HG03520 (cell line): ENCODE measurements around the gene GNG3.
A peak's percentile ranks its signal among the peaks of the same experiment; 100 is the strongest.
"Not testable (repeated sequence)": the region's sequence is repeated elsewhere in the genome, so short reads cannot be mapped to it uniquely, and the experiment has no call there.

Experiments
- ATAC-seq: cut with Tn5 transposase; IDR thresholded peaks from one replicate; pipeline ENCODE4 v1.9.1; 2021; ENCODE audit warnings: mild to moderate bottlenecking, moderate library complexity; ENCODE audit not compliant: unreplicated experiment

GNG3 gene

DNA sequence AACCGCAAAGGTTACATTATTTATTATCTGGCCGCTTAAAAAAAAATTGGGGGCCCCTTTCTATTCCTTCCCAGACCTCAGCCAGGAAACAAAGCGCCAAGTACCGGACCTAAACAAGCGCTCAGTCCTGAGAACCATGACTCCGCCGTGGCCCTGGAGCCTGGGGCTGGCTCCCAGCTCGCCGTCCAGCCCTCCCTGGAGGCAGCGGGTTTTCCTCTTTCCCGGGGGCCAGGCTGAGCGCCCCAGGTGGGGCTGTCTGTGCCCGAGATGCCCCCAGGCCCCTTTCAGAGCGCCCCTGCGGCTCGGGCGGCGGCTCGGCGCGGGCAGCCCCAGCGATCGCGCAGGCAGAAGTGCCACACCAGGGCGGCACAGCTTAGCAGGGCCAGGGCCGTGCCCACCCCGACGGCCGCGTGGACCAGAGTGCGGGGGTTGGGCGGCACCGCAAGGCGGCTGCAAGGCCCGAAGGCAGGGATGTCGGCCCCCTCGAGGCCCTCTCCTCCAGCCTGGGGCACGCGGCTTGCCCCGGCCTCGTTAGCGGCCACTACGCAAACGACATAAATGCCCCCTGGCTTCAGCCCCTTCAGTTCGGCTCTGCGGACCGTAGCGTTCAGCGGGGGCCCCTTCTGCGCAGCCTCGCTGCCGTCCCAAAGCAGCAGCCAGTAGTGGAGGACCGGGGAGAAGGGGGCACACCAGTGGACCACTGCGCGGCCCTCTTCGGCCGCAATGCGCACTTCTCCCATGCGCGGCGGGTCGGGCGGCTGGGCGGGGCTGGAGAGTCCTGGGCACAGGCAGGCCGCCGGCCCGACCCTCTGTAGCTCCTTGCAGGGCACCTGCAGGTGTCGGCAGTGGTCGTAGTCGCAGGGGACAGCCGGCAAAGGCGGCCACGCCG lies 19.7 kb upstream of the GNG3 start:
- ATAC-seq = no peak

DNA sequence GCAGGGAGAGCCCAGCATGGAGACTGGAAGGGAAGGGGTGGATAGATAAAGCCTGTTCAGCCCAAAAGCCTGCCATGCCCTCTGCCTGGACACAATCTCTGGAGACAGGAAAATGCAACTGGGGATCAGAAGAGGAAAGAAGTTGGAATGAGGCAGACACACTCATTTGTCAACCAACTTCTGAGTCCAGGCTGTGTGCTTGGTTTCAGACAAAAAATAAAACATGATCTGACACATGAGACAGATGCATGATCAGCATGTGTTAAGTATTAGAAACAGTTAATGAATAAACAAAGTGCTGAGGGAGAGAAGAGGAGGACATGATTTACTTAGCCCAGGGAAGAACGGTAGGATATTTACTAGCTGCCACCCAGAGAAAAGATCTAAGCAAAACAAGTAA lies 19.0 kb upstream of the GNG3 start:
- ATAC-seq = no peak

DNA sequence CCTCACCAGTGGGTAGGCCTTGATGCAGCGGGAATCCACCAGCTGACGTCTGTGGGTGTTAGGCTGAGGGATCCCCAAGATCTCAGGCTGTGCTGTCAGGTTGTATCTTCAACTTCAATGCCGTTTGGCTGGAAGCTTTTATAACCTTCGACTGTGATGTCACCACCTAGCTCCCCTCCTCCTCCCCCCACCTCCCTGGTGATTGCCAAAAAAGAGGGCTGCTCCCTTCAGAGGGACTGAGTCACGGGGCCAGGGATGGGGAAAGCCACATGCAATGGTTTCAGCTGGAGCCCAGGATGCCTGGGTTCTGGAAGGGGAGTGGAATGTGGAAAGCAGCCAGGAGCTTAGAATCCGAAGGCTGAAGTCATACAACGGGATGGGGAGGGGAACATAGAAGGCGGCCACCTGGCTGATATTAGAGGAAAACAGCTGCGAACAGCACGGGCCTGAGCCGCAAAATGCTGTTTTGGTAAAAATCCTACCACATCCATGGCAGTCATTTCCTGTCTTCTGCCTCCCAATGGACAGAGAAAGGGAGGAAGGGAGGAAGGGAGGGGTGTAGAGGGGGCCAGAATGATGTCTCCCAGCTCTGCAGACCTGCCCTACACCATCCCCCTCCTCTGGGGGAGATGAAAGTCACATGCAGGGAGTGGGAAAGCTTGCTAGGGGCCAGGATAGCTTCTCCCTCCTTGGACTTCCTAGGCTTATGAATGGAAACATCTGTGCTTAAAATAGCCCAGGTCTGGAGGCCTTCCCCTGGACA lies 17.9 kb upstream of the GNG3 start, which contains the start of gene LRRN4CL:
LRRN4CL (minus strand) TSS at position 110 of the 763 bp plus-strand sequence. CDS start 1,022 bp downstream, outside the sequence.
- ATAC-seq = no peak

DNA sequence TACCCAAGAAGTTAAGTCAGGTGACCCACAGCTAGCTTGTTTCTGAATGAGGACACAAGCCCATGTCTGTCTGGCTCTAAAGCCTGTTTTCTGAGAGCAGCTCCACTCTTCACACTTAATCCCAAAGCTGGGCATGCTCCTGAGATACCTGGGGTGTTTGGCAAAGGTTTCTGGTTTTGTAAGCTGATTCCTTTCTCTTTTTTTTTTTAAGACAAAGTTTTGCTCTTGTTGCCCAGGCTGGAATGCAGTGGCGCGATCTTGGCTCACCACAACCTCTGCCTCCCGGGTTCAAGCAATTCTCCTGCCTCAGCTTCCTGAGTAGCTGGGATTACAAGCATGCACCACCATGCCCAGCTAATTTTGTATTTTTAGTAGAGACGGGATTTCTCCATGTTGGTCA lies 13.9 kb upstream of the GNG3 start:
- not testable (repeated sequence) for ATAC-seq

GRCh38 chr11:62694455-62695167 lies 12.9 kb upstream of the GNG3 start:
- no peak for ATAC-seq

- no peak for ATAC-seq
These were observed 5.2 kb upstream of the GNG3 start for GRCh38 chr11:62702246-62702645.

GRCh38 chr11:62703921-62704320 lies 3.6 kb upstream of the GNG3 start:
- not testable (repeated sequence) for ATAC-seq

DNA sequence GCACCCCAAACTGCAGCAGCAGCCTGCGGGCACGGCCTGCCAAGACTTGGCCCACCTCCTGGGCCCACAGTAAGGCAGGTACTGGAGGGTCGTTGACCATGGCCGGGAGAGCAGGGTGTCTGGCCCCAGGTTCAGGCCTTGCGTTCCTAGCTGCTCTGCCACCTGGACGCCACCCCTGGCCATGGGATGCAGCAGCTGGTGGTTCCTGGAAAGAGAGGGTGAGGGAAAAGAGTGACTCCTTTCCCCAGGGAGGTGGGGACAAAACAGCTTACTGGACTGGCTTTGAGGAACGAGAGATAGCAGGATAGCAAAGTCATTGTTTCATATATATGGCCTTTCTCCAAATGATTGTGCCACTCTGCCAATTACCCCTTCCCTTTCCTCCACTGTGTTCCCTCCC lies 2.1 kb upstream of the GNG3 start:
- no peak for ATAC-seq

DNA sequence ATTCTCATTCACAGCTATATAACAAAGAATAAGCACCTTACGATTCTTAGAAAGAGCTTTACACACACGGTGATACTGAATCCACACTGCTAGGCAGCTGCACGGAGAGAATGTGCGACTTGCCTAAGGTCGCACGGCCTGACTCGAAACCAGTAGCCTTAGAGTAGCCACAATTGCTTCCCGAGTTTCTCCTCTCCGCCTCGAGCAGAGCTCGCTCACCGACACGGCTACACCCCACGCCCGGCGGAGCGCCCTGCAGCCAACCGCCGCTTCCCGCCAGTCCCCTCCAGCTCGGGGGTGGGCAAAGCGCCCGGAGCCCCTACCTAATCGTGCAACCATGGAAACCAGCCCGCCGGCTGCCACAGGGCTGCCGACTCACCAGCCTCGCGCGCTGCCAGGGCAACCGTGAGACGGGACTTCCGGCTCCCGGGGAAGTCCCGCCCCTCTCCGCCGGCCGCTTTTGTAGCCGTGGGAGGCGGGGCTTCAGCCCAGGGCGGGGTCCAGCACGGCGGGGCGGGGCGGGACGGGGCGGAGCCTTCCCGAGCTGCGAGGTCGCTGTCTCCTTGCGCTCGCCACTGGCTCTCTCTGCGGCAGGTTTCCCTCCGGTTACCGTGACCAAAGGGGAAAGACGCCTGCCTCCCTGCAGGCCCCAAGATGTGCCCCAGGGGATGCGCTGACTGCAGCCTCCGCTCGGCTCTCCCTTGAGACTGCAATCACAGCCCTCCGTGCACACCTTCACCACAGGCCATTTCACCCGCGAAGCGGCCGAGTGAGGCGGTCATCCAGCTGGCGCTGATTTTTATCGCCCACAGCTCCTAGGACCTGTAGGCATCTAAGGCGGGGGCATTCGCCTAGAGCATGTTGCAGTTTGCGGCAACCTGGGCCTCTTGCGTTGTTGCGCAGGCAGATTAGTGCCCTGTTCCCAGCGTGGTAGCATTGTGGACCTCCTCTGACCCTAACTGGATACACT lies 1.3 kb upstream of the GNG3 start:
- peak; percentile 52 for ATAC-seq

DNA sequence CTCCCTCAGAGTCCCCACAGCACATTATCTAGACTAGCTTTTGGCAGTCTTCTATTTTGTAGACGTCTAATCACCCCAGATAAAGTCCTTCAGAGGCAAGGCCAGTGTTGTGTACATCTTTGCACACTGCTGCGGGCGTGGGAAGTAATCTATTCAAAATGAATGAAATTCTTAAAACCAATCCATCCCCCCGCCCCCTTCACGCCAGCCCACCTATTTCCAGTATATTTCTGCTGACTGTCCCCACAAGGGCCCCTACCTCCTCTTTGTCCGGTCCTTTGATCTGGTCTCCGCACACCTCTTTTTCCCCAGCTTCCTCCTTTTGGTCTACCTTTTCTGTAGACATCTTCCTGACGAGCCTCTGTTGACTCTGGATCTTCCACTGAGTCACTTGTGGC lies 627 bp upstream of the GNG3 start:
- ATAC-seq = no peak

DNA sequence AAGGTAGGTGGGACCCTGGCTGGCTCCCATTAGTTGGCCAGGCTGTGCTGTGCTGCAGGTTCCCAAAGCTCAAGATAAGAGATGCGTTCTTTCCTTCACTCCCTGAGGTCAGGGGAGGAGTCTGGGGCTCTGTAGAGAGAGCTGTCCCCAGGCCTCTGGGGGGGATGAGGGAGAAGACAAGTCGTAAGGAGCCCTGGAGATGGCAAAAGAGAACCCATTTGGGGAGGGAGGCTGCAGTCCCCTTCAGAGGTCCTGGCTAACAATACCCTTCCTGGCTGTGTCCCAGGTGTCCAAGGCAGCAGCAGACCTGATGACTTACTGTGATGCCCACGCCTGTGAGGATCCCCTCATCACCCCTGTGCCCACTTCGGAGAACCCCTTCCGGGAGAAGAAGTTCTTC lies 916 bp downstream of the GNG3 start:
- ATAC-seq = no peak

- no peak for ATAC-seq
These were observed 1.3 kb downstream of the GNG3 start for GRCh38 chr11:62708793-62709192.

GRCh38 chr11:62709247-62710000 lies 1.9 kb downstream of the GNG3 start:
- ATAC-seq = peak; percentile 66

DNA sequence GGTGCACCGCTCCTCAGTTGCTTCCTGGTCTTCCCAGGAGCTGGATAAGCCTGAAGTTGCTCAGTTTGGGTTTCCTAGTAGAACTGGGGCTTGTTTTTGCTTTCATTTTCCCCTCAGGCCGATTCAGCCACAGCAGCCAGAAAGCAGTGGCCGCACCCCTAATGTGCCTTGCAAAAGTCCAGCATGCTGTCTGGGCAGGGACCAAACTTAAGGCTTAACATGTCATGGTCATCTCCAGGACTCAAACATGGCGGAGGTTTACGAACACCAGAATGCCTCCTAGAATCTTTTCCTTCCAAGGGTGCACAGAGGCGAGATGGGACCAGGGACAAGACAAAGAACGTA lies 2.5 kb downstream of the GNG3 start:
- no peak for ATAC-seq

- ATAC-seq = no peak
These were observed 4.9 kb downstream of the GNG3 start for GRCh38 chr11:62712276-62712812.

GRCh38 chr11:62712861-62713260 lies 5.4 kb downstream of the GNG3 start:
- no peak for ATAC-seq

GRCh38 chr11:62713343-62713742 lies 5.9 kb downstream of the GNG3 start:
- ATAC-seq = no peak

- ATAC-seq = no peak
These were observed 8.0 kb downstream of the GNG3 start for GRCh38 chr11:62715150-62716130.
